ENCODE results near the gene ZNF423. TPM values are rescaled to one million over a fixed set of nuclear protein-coding genes. Genes with fewer than 3 reads are reported as not detected.

The ZNF423 gene
- total RNA-seq, 1 donor from 2014 or later, result 0.69 TPM

DNA sequence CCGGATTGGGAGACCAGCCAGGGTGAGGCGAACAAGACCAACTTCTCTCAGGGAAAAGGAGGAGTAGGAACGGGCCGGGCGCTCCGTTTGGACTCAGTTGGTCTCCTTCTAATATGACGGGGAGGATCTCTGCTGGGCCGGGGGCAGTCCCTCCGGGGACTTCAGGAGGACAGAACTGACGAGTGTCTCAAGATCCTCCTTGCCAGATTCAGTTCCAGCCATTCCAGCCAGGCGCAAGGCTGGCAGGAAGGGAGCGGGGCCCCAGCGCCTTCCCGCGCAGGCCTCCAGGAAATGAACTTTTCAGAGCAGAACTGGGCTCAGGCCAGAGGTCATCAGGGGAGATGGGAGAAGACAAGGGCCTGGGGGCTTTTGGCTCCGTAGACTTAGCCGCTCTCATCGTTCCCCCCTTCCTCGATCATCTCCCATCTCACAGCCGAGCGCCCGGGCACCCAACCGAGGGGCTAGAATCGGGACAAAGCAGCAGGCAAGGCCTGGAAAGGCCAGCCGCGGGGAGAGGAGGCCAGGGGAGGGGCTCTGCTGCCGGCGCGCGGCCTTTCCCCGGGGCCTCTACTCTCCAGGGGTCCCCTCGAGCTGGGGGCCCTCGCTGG lies 1.6 kb downstream of the ZNF423 start:
- no peak overlapping the region for H3K4me3 ChIP-seq (ENCODE audit: low read depth, low read length)
- TF ChIP-seq, protein P1, sequence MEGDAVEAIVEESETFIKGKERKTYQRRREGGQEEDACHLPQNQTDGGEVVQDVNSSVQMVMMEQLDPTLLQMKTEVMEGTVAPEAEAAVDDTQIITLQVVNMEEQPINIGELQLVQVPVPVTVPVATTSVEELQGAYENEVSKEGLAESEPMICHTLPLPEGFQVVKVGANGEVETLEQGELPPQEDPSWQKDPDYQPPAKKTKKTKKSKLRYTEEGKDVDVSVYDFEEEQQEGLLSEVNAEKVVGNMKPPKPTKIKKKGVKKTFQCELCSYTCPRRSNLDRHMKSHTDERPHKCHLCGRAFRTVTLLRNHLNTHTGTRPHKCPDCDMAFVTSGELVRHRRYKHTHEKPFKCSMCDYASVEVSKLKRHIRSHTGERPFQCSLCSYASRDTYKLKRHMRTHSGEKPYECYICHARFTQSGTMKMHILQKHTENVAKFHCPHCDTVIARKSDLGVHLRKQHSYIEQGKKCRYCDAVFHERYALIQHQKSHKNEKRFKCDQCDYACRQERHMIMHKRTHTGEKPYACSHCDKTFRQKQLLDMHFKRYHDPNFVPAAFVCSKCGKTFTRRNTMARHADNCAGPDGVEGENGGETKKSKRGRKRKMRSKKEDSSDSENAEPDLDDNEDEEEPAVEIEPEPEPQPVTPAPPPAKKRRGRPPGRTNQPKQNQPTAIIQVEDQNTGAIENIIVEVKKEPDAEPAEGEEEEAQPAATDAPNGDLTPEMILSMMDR (conservative IDR thresholded peaks at IDR 0.05; ENCODE audit: low read depth, low read length), result no peak
- DNase-seq (ENCODE audit: low read depth), result no peak

DNA sequence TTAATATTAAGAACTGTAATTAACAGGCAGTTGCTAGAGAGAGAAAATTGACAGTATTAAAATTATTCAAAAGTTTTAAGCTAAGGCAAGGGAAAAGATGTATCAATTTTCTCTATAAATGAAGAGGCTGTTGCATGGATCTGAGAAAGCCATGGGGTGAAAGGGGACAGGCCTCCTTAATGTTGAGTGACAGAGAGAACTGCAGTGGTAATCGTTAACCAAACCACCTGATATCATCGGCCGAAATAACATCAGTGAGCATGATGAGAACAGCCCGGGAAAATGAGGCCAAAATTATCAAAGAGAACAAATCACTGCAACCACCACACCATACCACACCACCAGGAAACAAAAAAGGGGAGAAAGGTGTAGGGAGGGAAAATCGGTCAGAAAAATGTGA lies 3.6 kb downstream of the ZNF423 start:
- TF ChIP-seq, protein P1 (conservative IDR thresholded peaks at IDR 0.05; ENCODE audit: low read depth, low read length), result no peak
- no peak for DNase-seq (ENCODE audit: low read depth)
- no peak overlapping the region for H3K4me3 ChIP-seq (ENCODE audit: low read depth, low read length)

DNA sequence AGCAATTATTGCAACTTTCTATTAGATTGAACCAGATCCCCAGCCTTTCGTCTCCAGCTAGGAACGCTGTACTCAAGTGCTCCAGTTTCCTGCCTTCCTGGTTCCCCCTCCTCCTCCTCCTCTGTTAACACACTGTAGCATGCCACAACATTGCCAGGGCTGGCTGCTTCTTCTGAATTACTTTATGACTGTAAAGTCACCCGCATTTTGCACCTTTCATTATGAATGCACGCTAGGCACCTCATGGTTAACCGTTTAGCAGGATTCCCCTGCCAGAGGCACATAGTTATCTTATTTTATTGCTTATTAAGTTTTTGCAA lies 4.5 kb downstream of the ZNF423 start:
- H3K4me3 ChIP-seq (ENCODE audit: low read depth, low read length), result no peak overlapping the region
- no peak for DNase-seq (ENCODE audit: low read depth)
- TF ChIP-seq, protein P1 (conservative IDR thresholded peaks at IDR 0.05; ENCODE audit: low read depth, low read length), result no peak

DNA sequence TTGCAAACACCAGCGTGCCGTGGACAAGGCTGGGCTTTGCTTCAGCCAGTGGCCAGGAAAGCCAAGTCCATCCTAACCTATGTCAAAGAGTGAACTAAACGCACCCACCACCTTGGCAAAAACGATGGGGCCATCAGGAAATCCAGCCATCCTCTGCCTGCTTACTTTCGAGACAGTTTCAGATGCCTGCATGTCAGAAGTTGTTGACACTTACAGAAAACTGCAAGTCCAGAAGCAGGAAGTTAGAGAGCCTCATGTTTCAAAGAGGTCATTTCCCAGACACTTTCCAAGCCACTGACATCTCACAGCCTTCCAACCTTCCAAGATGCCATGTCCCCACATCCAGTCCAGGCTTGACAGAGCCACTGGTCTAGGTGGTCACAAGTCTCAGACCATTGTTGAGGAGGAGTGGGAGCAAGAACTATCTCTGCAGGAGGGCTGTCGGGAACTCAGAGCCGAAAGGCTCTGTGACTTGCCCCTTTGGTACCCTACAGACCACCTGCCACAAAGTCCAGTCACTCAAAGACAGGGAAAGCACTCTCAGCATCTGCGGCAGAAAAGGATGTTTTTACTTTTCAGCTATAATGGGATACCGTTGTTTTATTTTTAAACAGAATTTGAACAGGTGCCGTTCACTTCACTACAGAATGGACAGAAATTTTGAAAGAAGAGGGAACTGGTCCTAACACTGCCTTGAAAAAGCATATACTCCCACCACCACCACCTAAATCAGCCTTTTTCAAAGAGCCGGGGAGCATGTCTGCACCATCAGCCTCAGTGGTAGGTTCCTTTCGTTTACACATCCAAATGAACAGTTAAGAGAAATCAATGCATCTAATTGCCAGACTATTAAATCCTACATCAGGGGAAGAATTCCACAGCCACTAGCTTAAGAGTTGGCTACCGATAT lies 5.1 kb downstream of the ZNF423 start:
- TF ChIP-seq, protein P1 (conservative IDR thresholded peaks at IDR 0.05; ENCODE audit: low read depth, low read length), result no peak
- DNase-seq (ENCODE audit: low read depth), result no peak

DNA sequence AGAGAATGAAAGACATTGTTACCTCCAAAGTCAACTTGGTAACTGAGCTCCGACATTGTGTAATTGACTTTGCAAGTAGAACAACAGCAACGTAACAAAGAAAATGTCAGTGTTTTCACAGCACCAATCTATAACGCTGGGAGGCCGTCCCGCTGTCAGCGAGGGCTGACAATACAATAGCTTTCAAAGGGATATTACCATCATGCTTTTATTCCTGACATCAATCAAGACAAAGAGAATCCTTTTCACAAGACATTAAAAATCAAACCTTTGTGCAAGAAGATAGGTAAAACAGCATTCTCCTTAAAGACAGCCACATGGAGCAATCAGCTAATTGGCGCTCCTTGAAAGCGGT lies 6.2 kb downstream of the ZNF423 start:
- no peak overlapping the region for H3K4me3 ChIP-seq (ENCODE audit: low read depth, low read length)
- TF ChIP-seq, protein P1 (conservative IDR thresholded peaks at IDR 0.05; ENCODE audit: low read depth, low read length), result no peak
- DNase-seq (ENCODE audit: low read depth), result no peak

More for the DNA sequence above, 5.1 kb downstream of the ZNF423 start:
- no peak overlapping the region for H3K4me3 ChIP-seq (ENCODE audit: low read depth, low read length)

DNA sequence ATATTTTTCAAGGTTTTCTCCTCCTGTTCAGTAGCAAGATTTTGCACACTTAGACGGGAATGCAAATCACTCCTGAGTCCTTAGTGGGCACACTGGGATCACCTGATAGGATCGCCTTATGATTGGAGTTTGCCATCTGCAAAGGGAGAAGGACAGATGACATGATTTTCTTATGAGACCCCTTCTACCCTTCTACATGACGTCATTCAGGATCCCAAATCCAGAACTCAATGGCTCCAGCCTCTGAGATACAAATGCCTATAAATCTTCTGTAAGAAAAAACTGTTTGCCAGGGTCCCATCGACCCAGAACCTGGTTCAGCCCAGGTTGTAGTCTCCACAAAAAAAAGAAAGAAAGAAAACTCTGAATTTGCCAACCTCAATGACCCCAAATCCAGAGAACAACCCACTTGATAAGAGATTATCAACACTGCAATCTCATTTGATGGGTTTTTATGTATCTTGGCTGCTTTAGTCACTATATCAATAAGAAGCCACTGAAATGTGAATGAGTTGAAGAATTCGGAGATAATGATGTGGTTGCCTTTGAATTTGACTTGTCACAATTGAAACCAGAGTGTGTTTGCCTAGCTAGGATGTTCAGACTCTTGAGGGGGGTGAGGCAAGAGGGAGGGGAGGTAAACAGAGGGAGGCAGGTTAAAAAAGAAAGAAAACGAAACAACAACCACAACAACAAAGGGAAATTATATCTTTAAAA lies 6.7 kb downstream of the ZNF423 start:
- TF ChIP-seq, protein P1 (conservative IDR thresholded peaks at IDR 0.05; ENCODE audit: low read depth, low read length), result no peak
- no peak for DNase-seq (ENCODE audit: low read depth)
- H3K4me3 ChIP-seq (ENCODE audit: low read depth, low read length), result no peak overlapping the region
